ENCODE results near the gene TTC8. TPM values are rescaled to one million over a fixed set of nuclear protein-coding genes. Genes with fewer than 3 reads are reported as not detected.

TTC8 gene
- total RNA-seq, 1 experiment from 2014 or later, result 12.4 TPM

GRCh38 chr14:88882236-88882635 lies 57.8 kb downstream of the TTC8 start:
- H3K4me3 ChIP-seq (ENCODE audit: low read depth in 2 of 2, low read length in 2 of 2), result no peak overlapping the region
- CTCF ChIA-PET, result no interaction called here
- no peaks in the 10 kb centered on the region for H3K27me3 ChIP-seq (ENCODE audit: control insufficient read depth, insufficient read depth, low read length)
- H3K27ac ChIP-seq (ENCODE audit: low read length), result no peak overlapping the region
- no TSS peak for BruUV-seq (replicated peaks)
- H3K9me3 ChIP-seq (ENCODE audit: control insufficient read depth, insufficient read depth, low read depth, low read length), result no peaks in the 10 kb centered on the region
- H3K4me1 ChIP-seq (ENCODE audit: control insufficient read depth, insufficient read depth, low read length), result no peaks in the 10 kb centered on the region
- intact Hi-C loops (cut with micrococcal nuclease; ENCODE audit: unreplicated experiment), result no loop called here
- TF ChIP-seq TCF7L2 (IDR thresholded peaks at IDR 0.05; ENCODE audit: low read depth, low read length) (no peak), REST (IDR thresholded peaks at IDR 0.05; ENCODE audit: insufficient read depth in 1 of 2, low read depth in 2 of 2, low read length in 1 of 2) (no peak)
- in situ Hi-C loops (cut with HindIII; ENCODE audit: low pct_unique_long_range_greater_than_20kb, low sequenced_read_pairs), result no loop called here
- ATAC-seq (no peak), DNase-seq (ENCODE audit: low read depth, low spot score) (no peak)
- H3K36me3 ChIP-seq (ENCODE audit: control insufficient read depth, insufficient read depth, low read length), result no peaks in the 10 kb centered on the region
- POLR2A ChIA-PET, result no interaction called here

- ChIA-PET POLR2A (no interaction called here), CTCF (no interaction called here)
- Histone ChIP-seq H3K27ac (ENCODE audit: low read length) (no peak overlapping the region), H3K36me3 (ENCODE audit: control insufficient read depth, insufficient read depth, low read length) (no peaks in the 10 kb centered on the region), H3K4me1 (ENCODE audit: control insufficient read depth, insufficient read depth, low read length) (no peaks in the 10 kb centered on the region), H3K27me3 (ENCODE audit: control insufficient read depth, insufficient read depth, low read length) (no peaks in the 10 kb centered on the region; the same call in 1 of the 2 replicates), H3K4me3 (ENCODE audit: low read depth in 2 of 2, low read length in 2 of 2) (no peak overlapping the region), H3K9me3 (ENCODE audit: control insufficient read depth, insufficient read depth, low read depth, low read length) (no peaks in the 10 kb centered on the region)
- ATAC-seq (no peak), DNase-seq (ENCODE audit: low read depth, low spot score) (no peak)
- TF ChIP-seq CTCF (IDR thresholded peaks at IDR 0.05), result no peak
- no peak for TF ChIP-seq REST (IDR thresholded peaks at IDR 0.05; ENCODE audit: insufficient read depth in 1 of 2, low read depth in 2 of 2, low read length in 1 of 2)
- no peak for TF ChIP-seq SIN3A (IDR thresholded peaks at IDR 0.05; ENCODE audit: borderline replicate concordance, insufficient read depth, low read depth, low read length)
- no peak for TF ChIP-seq TCF7L2 (IDR thresholded peaks at IDR 0.05; ENCODE audit: low read depth, low read length)
- no peak for TF ChIP-seq POLR2AphosphoS5 (IDR thresholded peaks at IDR 0.05; ENCODE audit: low read depth, low read length)
- intact Hi-C loops (cut with micrococcal nuclease; ENCODE audit: unreplicated experiment) (no loop called here), in situ Hi-C loops (cut with HindIII; ENCODE audit: low pct_unique_long_range_greater_than_20kb, low sequenced_read_pairs) (no loop called here)
- no TSS peak for BruUV-seq (replicated peaks)
Measured at GRCh38 chr14:88895116-88895515, 70.7 kb downstream of the TTC8 start.
